GM21619 (cell line): ENCODE results near the gene ERC2.

Experiments
- ATAC-seq: cut with Tn5 transposase; IDR thresholded peaks from one replicate; pipeline ENCODE4 v1.9.1; 2021; ENCODE audit not compliant: unreplicated experiment

Gene ERC2

GRCh38 chr3:55636300-55637195, 831.7 kb downstream of the ERC2 start:
- no peak for ATAC-seq

DNA sequence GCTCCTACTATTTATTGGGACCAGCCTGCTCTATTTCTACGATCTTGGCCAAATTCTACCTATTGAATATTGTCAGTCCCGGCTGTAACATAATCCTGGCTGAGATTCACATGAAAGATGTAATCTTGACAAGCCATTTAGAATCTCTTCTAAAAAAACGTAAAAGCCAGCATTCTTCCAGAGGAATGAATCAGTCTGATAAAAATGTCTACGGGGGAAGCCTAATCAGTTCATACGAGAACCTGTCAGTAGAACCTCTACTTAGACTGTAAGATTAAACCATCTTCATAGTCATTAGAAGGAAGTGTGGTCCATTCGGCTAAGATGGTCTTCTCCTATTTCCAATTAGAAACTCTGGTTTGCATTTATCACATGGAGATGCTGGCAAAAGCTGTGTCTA, 833.9 kb downstream of the ERC2 start:
- no peak for ATAC-seq

DNA sequence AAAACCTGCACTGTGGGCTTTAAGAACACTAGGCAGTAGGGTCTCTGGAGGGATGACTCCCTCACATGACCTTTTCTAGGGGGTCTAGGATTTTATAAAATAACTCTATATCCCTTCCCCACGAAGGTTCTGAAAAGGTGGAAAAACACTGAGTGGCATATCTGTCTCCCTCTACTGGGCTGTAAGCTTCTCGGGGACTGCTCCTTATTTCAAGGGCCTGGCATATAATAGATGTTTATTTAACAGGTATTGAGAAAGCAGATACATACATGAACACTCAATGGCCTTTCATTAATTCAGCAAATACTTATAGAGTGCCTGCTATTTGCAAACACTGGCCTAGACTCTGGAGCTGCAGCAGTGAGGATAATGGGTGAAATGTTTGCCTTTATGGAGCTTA, 834.9 kb downstream of the ERC2 start:
- no peak for ATAC-seq

DNA sequence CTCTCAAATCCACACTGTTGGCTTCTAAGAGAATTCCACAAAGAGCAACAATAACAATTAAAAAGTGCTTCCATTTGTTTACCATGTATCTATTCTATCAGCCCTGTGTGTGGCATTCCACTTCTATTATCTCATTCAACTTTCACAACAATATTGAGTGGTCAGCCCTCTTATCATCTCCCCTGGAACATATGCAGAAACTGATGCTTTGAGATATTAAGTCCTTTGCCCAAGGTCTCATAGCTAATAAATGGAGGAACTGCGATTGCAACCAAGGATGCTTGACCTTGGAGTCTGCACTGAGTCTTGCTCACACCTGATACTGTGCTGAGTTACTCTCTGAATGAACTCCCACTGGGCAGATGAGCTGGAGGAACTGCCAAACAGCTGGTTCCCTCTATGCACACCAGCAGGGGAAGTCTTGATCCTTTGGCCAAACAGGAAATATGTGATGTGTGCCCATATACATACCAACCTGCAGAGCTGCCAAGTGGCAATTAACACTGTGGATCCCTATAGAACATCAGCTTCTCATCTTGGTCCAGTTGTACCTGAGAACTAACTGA, 836.4 kb downstream of the ERC2 start:
- ATAC-seq: no peak

DNA sequence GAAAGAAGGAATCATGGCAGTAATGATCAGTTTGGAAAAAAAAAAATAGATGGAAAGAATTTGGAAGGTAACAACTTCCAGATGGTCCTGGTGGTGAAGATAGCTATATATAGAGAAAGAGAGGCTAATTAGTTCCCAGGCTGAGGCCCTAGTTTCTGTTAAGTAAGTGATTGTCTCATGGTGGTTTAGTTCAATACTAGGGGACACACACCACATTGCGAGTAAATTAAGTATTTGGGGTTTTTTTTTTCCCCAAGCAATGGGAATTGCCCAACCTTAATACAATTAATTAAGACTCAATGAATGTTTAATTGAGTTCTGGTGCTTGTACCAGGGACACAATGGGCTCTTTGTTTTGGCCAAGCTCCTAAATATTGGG, 837.4 kb downstream of the ERC2 start:
- no peak for ATAC-seq

DNA sequence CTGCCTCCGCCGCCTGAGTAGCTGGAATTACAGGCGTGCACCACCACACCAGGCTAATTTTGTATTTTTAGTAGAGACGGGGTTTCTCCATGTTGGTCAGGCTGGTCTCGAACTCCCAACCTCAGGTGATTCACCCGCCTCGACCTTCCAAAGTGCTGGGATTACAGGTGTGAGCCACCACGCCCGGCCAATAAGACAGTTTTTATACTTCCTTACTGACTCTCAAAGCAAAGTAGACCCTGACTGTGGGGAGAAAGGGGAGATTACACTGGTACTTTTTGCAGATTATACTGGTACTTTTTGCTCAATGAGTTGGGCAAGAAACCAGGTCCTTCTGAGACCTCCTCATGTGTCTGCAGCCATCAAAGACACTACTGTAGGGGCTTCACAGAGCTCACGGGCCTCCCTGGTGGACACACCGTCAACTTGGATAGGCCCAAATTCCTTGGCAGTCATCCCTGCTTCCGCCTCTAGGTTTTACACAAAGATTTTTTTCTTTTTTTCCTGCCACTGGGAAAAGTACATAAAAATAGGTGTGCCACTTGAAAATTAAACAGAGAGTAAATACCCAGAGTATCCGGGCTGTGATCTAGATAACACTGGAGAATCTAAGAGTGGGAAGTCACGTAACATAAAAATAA, 837.9 kb downstream of the ERC2 start:
- ATAC-seq: no peak

DNA sequence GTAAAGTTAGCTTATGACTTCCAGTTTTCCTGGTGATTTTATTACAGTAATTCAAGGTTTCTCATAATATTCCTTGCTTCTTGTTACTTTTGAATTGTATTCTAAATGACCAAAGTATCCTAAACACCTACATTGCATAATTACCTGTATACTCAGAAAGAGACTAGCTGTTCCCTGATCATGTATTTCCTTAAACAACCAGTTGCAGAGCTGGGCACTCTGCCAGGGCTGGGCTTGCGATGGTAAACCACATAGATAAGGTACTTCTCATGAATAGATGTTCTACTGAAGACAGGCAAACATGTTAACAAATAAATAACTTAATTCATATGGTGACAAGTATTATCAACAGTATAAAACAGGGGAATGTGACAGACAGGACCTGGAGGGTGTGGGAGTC, 838.8 kb downstream of the ERC2 start:
- ATAC-seq: no peak

GRCh38 chr3:55626279-55626665, 842.0 kb downstream of the ERC2 start:
- ATAC-seq: no peak

DNA sequence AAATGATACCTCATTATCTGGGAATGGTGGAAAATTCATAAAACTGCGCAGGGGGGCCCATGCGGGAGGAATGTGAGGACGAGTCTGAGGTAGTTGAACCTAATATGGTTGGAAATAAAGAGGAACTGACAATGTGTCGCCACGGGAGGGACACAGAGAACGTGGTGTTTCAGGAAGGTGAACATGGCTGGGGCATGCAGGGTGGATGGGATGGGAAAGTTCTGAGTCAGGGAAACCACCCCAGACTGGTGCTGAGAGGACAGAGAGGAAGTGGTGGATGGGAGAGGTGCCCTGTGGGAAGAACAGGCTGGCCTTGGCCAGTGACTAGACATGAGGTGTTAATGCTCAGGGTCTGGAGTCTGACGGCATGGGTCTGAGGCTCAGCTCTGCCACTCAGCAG, 844.0 kb downstream of the ERC2 start:
- no peak for ATAC-seq

DNA sequence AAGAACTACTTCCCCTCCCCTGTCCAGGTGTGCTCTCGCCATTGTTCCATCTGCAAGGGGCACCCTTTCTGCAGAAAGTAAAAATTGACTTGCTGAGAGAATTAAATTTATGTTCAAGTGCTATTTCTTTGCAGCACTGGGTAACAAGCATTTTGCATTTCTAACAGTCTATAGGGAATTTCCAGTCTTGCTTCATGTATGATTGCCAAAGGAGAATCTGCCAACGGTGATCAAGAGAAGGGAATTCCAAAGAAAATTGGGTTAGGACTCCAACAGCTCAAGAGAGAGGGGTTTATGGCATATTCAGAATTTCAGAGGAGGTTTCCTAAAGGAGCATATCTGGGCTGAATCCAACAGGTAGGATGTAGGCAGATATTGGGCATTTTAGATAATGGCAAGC, 844.5 kb downstream of the ERC2 start:
- no peak for ATAC-seq

GRCh38 chr3:55622733-55623132, 845.5 kb downstream of the ERC2 start:
- no peak for ATAC-seq

- no peak for ATAC-seq
These were observed 846.2 kb downstream of the ERC2 start for GRCh38 chr3:55622116-55622515.

- no peak for ATAC-seq
These were observed 846.6 kb downstream of the ERC2 start for GRCh38 chr3:55621648-55622047.

GRCh38 chr3:55621026-55621422, 847.2 kb downstream of the ERC2 start:
- ATAC-seq: no peak

GRCh38 chr3:55620351-55621025, 847.8 kb downstream of the ERC2 start:
- ATAC-seq: peak; percentile 46

DNA sequence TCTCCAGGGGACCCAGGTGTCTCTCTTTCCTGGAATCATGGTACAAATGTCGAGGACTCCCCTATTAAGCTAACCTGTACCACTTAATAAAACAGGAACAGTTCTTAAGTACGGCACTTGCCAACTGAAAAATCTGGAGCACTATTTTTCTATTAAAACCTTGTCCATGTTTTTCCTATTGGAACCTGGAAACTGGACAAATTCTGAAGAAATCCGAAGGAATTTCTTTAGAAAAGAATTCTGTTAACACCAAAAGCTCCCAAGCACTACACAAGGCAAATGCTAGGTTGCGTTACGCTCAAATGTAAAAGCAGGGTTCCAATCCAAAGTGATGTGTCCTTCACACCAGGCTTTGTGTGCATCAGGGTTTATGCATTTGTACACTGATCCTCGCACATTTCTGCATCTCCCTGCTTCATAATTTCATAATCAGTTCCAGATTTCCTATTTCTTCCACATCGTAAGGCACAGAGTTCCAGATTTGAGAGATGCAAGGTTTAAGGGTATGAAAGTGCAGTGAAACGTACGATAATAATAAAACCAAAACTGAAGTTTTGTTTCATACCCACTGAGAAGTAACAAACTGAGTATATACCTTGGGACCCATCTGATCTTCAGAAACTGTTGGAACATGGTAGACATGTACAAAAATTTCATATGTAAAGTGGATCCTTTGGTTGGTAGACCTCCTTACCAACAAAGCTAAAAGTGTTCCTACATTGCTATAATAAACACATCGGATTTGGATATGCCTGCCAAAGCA, 849.0 kb downstream of the ERC2 start:
- no peak for ATAC-seq

DNA sequence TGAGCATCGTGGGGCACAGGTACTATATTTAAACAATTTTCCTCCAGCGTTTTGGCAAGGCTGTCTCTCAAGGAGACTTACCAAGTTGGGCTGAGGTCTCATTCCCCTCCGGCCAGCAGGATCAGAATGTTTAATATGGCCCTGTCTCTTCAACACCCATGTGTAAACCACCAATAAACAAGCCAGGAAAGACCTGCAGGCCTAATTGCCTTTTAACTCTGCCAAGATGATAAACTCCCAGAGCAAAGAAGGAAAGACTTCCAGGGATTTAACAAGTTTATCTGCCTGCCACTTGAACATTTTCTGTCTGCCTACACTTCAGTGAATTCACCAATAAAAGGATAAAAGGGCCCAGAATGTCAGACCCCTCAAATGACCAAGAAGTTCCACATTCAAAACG, 850.9 kb downstream of the ERC2 start:
- ATAC-seq: no peak

DNA sequence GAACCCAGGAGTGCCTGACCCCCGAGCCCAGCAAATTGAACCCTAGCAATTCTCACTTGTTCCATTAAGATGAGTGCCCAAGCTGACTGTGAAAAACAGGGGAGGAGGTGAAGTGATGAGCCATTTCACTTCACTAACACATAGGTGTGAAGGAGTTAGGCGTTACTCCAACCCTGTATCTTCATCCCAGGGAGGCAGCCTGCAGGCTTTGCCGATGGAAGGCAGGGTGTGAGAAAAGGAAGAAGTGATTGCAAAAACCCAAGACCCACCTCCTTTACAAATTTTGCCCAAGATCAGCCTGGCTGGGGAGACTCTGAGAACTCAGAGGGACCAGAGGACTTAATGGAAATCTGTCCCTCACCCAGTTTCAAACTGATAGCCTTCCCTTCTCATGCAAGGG, 851.5 kb downstream of the ERC2 start:
- no peak for ATAC-seq

DNA sequence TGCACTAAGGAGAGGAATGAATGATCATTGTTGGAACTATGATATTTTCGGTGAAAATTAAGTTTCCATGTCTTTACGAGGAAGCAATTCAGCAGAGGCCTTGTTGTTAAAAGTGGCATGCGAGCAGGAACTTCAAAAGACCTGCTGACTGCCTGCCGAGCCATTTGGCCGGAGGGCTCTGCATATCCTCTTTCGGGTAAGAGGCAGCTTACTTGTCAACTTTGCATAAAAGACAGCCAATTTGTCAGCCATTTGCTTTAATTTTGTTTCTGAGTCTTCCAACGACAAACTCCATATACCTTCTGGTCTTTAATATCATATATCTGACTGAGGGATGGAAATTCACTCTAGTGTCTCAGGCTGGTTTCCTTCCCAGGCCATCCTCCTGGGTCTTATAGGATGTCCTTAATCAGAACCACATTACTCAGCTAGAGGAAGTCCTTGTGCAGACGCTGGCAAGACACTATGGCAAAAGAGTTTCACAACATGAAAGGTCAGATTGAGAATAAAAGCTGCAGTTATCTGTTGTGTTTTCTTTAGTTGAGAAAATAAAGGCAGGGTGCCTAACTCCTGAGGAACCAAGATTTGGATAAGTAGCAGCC, 852.5 kb downstream of the ERC2 start:
- ATAC-seq: no peak

GRCh38 chr3:55615039-55615693, 853.1 kb downstream of the ERC2 start:
- no peak for ATAC-seq
